ENCODE results near the gene RIBC2.
"Not testable (repeated sequence)": the region's sequence is repeated elsewhere in the genome, so short reads cannot be mapped to it uniquely, and the experiment has no call there.

RIBC2 gene

DNA sequence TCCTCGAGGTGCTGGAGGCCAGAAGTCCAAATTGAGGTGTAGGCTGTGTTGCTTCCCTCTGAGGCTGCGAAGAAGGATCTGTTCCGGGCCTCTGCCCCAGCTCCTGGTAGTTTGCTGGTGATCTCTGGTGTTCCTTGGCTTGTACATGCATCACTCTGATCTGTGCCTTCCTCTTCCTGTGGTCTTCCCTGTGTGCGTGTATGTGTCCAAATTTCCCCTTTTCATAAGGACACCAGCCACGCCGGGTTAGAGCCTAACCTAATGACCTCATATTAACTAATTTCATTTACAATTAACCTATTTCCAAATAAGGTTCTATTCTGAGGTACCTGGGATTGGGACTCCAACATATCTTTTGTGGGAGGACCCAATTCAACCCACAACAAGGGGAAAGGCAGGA lies 21.5 kb downstream of the RIBC2 start:
- no peak for DNase-seq (ENCODE audit: low read depth, low spot score)
- no peak overlapping the region for H3K4me3 ChIP-seq (ENCODE audit: low read depth, low read length)
- POLR2A ChIA-PET, result no interaction called here
- CTCF ChIA-PET, result interaction anchor here (0.7 to 6.3 kb wide), 7 partner anchors 10 to 338 kb away, joined by 3 to 43 read pairs (median 12); no protein-coding TSS in a partner anchor
- TF ChIP-seq CTCF (IDR thresholded peaks at IDR 0.05; ENCODE audit: insufficient read depth, low read length, missing control alignments), result no peak

DNA sequence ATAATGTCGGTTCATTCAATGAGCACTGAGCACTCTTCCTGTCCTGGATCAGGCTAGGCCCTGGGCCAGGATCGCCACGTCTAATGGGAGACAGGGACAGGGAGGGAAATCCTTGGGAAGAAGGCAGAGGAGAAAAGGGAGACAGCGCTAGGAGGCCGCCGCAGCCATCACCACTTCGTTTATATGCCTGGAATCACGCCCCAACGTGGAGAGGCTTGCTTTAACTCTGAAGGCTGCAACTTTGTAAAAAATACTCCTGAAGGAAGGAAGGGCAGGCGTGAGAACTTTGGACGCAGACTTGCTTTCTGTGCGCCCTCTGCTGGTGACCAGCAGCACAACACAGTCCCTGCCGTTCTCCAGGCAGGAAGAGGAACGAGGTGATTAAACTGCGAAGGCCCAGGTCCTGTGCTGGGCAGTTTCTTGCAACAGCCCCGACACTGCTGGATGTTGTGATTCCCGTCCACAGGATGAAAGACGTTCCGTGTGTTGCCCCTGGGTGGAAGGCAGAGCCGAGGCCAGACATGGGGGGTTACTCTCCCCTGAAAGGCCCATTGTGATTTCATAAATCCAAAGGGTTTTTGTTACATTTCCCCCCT lies 22.1 kb downstream of the RIBC2 start:
- CTCF ChIA-PET, result interaction anchor here (0.7 to 15.2 kb wide), 9 partner anchors 13 to 335 kb away, joined by 3 to 286 read pairs (median 13); no protein-coding TSS in a partner anchor
- POLR2A ChIA-PET, result no interaction called here
- no peak overlapping the region for H3K4me3 ChIP-seq (ENCODE audit: low read depth, low read length)
- peak; percentile 97 for TF ChIP-seq CTCF (IDR thresholded peaks at IDR 0.05; ENCODE audit: insufficient read depth, low read length, missing control alignments)
- DNase-seq (ENCODE audit: low read depth, low spot score), result peak; percentile 56

DNA sequence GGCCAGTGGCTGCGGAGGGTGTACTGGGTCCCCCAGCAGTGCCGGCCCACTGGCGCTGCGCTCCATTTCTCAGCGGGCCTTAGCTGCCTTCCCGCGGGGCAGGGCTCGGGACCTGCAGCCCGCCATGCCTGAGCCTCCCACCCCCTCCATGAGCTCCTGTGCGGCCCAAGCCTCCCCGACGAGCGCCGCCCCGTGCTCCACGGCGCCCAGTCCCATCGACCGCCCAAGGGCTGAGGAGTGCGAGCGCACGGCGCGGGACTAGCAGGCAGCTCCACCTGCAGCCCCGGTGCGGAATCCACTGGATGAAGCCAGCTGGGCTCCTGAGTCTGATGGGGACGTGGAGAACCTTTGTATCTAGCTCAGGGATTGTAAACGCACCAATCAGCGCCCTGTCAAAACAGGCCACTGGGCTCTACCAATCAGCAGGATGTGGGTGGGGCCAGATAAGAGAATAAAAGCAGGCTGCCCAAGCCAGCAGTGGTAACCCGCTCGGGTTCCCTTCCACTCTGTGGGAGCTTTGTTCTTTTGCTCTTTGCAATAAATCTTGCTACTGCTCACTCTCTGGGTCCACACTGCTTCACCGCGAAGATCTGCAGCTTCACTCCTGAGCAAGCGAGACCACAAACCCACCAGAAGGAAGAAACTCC lies 23.5 kb downstream of the RIBC2 start:
- POLR2A ChIA-PET; H3K4me3 ChIP-seq (ENCODE audit: low read depth, low read length); DNase-seq (ENCODE audit: low read depth, low spot score): not testable (repeated sequence)
- CTCF ChIA-PET, result interaction anchor here (0.7 to 15.2 kb wide), 15 partner anchors 10 to 338 kb away, joined by 3 to 286 read pairs (median 3); no protein-coding TSS in a partner anchor

DNA sequence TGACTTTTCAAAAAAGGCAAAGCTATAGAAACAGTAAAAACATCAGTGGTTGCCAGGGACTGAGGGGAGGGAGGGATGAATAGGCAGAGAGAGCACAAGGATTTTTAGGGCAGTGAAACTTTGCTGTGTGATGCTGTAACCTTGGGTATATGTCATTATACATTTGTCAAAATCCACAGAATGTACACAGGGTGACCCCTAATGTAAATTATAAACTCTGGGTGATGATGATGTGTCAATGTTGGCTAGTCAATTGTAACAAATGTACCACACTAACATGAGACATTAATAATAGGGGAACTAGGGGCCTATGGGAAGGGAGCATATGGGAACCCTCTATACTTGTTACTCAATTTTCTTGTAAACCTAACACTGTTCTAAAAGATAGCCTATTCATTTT lies 24.8 kb downstream of the RIBC2 start:
- TF ChIP-seq CTCF (IDR thresholded peaks at IDR 0.05; ENCODE audit: insufficient read depth, low read length, missing control alignments), result no peak
- H3K4me3 ChIP-seq (ENCODE audit: low read depth, low read length), result no peak overlapping the region
- ChIA-PET CTCF (interaction anchor here (0.9 to 15.2 kb wide), 9 partner anchors 9 to 337 kb away, joined by 3 to 286 read pairs (median 5); no protein-coding TSS in a partner anchor), POLR2A (no interaction called here)
- no peak for DNase-seq (ENCODE audit: low read depth, low spot score)

DNA sequence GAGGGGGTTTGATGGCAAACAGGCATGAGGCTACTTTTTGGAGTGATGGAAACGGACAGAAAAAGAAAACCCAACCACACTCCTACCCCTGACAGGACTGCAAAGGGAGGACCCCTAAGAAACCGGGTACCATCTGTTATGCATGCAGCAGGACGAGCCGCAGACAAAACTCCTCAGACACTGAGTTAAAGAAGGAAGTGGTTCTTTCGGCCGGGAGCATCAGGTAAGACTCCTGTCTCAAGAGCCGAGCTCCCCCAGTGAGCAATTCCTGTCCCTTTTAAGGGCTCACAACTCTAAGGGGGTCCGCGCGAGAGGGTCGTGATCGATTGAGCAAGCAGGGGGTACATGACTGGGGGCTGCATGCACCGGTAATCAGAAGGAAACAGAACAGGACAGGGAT lies 27.2 kb downstream of the RIBC2 start:
- POLR2A ChIA-PET; DNase-seq (ENCODE audit: low read depth, low spot score); H3K4me3 ChIP-seq (ENCODE audit: low read depth, low read length): not testable (repeated sequence)
- CTCF ChIA-PET, result interaction anchor here (0.7 to 15.2 kb wide), 20 partner anchors 8 to 424 kb away, joined by 3 to 286 read pairs (median 5); no protein-coding TSS in a partner anchor

- no peak for DNase-seq (ENCODE audit: low read depth, low spot score)
- H3K4me3 ChIP-seq (ENCODE audit: low read depth, low read length), result no peak overlapping the region
- POLR2A ChIA-PET, result no interaction called here
- CTCF ChIA-PET, result interaction anchor here (0.7 to 15.2 kb wide), 22 partner anchors 8 to 424 kb away, joined by 3 to 286 read pairs (median 4); no protein-coding TSS in a partner anchor
- peak; percentile 83 for TF ChIP-seq CTCF (IDR thresholded peaks at IDR 0.05; ENCODE audit: insufficient read depth, low read length, missing control alignments)
Observed at GRCh38 chr22:45441138-45441537, 27.6 kb downstream of the RIBC2 start.

GRCh38 chr22:45442116-45442515 lies 28.6 kb downstream of the RIBC2 start:
- DNase-seq (ENCODE audit: low read depth, low spot score), result no peak
- CTCF ChIA-PET, result interaction anchor here (0.8 to 15.2 kb wide), 25 partner anchors 8 to 423 kb away, joined by 3 to 286 read pairs (median 4); no protein-coding TSS in a partner anchor
- no peak overlapping the region for H3K4me3 ChIP-seq (ENCODE audit: low read depth, low read length)
- POLR2A ChIA-PET, result interaction anchor here (0.6 kb wide), 1 partner anchor 28 kb away, joined by 3 read pairs; no protein-coding TSS in a partner anchor
- TF ChIP-seq CTCF (IDR thresholded peaks at IDR 0.05; ENCODE audit: insufficient read depth, low read length, missing control alignments), result no peak
